Ecto neural progenitor cell (in vitro differentiated cells): ENCODE measurements around the gene C20orf96.
"Not testable (repeated sequence)": the region's sequence is repeated elsewhere in the genome, so short reads cannot be mapped to it uniquely, and the experiment has no call there.

Experiments
- DNase-seq: peaks from one replicate; pipeline ENCODE4 v3.0.0-alpha.2; 2018; ENCODE audit warnings: low spot score

The C20orf96 gene

DNA sequence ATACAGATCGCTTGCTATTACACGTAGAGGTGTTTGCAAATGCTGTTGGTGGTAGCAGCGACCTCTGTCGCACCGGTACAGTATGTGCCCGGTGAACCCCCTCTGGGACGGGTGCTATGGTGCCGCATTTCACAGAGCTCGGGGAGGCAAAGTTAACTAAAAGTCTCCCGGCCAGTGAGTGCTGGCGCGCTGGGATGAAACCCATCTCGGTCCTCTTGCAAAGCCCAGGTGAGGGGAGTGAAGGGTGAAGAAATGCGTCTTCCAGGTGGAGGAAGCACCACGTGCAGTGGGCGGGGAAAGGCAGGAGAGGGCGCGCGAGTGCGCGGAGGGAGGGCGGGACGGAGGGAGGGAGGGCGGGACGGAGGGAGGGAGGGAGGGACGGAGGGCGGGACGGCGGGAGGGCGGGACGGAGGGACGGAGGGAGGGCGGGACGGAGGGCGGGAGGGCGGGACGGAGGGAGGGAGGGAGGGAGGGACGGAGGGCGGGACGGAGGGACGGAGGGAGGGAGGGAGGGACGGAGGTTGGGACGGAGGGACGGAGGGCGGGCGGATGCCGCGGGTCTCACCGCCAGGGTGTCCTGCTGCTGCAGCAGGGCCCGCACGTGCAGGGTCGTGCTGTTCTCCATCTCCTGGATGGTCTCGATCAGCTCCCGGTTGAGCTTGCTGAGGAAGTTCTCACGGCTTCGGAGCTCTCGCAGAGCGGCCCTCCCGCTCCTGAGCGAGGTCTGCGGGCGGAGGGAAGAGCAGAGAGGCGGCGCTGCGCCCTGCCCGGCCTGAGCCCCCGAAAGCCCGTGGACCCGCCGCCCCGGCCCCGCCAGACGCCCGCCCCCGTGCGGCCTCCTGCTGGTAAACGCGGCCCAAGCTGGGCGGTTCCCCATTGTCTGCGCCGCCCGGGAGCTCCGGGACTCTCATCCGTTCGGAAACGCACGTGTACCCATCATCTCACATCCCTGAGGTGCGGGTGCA lies 11.7 kb downstream of the C20orf96 start:
- peak; percentile 55 for DNase-seq

DNA sequence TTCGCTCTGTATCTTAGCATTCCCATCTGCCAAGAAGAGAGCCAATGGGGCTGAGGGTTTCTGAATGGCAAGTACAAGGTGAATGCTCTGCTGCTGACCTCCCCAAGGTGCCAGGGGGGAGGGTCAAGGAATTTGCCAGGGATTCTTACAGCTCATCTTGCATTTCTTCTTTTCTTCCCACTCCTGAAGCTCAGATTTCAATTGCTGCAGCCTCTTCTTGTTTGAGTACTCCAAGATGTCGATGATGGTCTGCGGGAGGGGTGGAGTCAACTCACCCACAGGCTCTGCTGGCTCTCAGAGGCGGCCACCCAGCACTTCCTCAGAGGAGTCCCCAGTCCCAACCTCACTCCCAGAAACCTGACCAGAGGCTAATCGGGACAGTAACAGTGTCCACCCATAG lies 12.4 kb downstream of the C20orf96 start:
- DNase-seq, result no peak

DNA sequence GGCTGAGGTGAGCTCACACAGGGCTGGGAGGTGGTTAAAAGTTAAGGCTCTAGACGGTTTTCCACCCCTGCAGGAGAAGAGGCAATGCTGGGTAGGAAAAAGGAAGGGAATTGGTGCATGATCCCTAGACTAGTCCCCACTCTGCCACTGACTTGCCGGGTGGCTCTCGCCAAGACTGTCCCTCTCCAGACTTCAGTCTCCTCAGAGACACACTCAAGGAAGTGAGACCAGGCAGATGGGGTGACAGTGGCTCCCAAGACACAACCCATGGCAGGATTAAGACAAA lies 13.1 kb downstream of the C20orf96 start:
- DNase-seq, result no peak

DNA sequence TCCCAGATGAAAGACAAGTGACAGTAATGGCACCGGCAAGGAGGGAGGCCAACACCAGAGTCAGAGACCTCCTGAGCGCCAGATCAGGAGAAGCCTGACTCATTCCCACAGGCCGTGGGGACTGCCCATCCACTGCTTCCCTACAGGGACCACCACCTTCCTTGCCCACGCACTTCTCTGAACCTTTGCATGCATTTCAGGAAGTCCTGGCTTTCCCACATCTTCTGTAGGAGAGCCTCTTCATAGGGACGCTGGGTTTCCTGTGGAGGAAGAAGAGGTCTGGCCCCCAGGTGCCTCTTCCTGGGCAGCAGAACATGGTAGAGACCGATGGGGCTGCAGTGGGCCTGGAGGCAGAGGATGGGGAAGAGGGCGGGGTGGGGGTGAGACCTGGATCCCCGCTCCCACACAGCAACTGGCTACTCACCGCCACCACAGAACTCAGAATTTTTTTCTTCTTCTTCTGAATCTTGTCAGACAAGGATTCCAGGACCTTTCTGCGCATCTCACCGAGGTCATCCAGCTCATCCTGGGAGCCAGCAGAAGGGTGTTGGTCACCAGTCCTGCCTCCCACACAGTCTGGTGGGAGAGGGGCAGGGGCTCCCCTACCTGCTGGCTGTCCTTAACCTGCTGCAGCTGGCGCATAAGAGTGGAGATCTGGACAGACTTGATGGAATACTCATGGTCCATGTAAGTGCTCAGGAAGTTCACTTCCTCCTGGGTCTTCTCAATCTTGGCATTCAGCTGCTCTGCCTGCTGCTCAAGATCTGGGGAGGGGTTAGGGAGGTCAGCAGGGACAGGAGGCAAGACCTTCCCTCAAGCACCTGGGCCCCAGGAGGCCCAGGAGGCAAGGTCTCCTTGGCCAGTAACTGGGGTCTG lies 13.7 kb downstream of the C20orf96 start:
- peak; percentile 29 for DNase-seq

DNA sequence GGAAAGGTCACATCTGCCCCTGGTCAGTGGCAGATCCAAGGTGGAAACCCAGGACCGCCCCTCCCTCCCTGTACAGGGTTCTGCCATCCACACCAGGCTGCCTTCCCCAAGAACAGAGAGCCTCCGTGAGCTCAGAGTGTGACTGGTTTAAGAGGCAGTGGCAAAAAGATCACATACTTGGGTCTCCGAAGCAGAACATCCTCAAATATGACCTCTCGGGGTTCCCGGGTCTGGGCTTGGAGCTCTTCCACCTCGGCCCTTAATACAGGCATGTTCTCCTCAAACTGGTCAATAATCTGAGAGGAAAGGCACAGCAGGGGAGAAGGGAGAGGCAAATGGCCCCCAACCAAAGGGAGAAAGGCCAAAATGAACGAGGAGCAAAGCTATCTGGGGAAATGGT lies 14.8 kb downstream of the C20orf96 start:
- DNase-seq, result peak; percentile 10

DNA sequence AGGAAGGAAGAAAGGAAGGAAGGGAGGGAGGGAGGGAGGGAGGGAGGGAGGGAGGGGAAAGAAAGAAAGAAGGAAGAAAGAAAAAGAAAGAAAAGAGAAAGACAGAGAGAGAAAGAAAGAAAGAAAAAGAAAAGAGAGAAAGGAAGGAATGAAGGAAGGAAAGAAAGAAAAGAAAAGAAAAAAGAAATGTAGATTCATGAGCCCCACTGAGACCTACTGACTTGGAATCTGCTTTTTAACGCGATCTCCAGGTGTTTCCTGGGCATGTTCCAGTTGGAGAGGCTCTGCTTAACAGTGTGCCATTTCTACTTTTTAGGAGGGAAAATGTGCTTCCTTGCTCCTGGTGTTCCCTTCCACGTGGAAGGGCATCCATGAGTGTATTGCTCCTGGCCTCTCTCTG lies 16.7 kb downstream of the C20orf96 start:
- DNase-seq, result no peak

DNA sequence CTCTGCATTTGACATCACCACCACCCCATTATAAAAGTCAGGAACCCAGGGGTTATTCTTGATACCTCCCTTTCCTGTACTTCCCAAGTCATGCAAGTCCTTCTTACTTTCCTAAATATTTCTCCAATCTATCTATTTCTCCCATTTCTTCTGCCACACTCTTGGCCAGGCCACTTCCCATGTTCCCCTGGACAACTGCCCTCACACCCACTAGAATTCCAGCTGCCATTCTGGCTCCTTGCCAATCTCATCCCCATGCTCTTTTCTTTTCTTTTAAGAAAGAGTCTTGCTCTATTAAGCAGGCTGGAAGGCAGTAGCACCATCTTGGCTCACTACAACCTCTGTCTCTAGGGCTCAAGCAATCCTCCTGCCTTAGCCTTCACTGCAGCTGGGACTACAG lies 17.8 kb downstream of the C20orf96 start:
- DNase-seq, result no peak

DNA sequence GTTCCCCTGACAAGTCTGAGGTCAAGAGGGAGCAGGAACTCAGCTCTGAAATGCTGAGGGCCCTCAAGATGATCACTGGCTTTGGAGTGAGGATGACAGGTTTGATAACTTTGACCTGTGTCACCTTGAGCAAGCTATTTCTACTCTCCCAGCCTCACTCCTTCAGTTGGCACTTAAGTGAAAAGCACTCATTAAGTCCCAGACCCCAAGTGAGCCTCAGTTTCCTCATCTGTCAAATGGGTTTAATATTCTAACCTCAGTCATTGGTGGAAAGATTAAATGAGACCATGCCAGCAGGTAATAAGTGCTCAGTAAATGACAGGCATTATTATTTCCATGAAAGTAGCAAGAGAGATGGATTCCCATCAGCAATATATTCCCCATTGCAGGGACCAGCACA lies 19.0 kb downstream of the C20orf96 start:
- DNase-seq, result no peak

DNA sequence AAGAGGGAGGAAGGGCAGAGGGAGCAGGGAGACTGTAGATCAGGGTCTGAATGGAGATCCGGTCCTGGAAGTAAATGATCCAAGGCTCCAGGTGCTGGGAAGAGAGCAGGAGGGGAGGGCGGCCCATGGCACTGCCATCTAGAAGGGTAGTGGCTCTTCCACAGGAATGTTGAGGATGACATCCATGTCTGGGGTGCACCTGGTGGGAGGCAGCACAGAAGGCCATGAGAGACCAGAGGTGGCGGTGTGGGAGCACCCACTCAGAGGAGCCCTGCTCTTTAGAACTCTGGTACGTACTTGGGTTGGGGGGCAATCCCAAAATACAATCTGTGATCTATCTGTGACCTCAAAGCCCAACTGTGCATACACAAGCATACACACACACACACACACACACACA lies 19.5 kb downstream of the C20orf96 start:
- no peak for DNase-seq

DNA sequence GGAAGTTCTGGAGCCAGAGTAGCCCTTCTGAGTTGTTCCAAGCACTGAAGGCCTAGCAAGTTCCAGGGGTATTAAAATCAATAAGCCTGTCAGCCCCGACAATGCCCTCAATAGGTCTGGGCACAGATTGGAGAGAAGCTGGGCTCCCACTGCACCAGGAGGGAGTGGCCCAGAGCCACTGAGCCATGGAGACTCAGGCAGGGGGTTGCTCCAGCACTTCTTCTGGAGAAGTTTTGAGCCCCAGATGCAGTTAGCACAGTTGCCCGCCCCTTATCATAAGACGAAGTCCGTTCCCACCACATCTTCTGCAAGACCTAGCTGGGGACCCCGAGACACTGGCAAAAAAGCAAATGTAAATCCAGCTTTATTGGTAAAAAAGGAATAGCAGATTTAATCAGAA lies 20.0 kb downstream of the C20orf96 start:
- DNase-seq, result no peak

DNA sequence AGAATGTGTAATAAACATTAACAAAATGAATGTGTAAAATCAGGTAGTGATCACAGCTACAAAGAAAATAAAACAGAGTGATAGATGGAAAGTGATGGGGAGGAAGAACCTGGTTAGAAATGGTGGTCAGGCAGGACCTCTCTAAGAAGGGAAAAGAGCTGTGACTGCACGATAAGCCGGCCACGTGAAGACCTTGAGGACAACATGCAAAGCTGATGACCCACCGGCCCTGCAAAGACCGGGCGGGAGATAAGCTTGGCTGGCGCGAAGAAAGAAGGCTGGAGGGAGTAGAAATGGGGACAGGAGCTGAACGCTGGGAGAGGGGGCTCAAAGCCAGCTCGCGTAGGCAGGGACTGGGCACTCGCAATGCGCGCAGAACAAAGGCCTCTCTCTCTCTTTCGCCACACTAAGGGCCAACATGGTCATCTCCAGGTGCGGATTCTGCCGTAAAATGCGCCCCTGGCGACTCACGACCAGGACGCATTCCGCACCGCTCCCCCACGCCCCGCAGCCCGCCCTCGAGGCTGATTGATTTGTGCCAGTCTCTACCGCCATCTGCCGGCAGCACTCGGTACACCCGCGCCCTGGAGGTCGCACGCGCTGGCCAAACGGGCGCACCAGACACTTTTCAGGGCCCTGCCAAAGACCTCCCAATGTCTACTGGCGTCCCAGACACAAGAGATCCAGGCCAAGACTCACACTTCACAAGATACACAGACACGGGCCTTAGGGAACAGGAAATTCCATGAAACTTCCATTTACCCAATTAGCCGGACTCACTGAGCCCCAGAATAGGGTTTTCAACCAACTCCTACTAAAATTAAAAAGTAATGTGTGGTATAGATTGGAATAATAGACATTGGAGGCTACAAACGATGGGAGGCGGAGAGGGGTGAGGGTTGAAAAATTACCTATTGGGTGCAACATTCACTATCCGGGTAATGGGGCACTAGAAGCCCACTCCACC lies 23.7 kb downstream of the C20orf96 start:
- peak; percentile 97 for DNase-seq

DNA sequence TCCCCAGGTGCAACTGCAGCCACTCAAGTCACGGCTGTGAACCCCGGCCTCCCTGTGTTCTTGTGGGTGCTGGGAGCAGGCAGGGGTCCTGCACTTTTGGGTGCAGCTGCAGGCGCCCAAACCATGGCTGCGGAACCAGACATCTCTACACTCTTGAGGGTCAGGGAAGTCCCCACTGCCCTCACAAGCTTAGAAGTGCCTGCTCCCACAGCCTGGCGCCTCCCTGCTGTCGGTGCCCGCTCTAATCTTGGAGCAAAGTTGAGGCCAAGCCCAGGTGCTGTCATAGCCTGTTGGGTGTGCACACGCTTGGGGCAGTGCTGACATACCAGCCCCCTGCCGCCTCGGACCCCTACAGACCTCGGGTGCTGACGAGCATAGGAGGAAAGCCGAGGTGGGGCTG lies 26.8 kb downstream of the C20orf96 start:
- no peak for DNase-seq

DNA sequence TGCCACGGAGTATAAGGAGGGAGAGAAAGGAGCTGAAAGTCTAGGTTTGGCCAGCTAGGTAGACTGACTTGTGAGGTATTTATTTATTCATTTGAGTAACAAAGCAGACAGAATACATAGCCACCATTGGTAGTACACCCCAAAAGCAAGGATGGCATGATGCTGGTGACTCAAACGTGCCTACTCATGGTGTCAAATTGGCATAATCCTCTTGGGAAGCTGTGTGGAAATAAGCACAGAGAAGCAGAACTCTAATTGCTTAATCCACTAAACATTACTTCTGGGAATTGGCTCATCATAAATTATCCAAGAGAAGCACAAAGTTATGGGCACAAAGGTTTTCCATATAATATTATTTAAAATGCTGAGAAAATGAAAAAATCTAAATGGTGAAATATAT lies 30.6 kb downstream of the C20orf96 start:
- no peak for DNase-seq

DNA sequence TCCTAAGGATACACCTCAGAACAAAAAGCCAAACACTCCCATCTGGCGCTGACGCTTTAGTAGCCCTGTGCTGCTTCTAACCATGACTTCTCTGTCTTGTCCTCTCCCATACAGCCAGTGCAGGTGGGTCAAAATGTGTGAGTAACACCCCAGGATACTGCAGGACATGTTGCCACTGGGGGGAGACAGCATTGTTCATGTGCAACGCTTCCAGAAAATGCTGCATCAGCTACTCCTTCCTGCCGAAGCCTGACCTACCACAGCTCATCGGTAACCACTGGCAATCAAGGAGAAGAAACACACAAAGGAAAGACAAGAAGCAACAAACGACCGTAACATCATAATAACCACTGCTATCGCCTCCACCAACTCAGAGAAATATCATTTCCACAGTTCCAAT lies 31.6 kb downstream of the C20orf96 start:
- DNase-seq, result no peak

DNA sequence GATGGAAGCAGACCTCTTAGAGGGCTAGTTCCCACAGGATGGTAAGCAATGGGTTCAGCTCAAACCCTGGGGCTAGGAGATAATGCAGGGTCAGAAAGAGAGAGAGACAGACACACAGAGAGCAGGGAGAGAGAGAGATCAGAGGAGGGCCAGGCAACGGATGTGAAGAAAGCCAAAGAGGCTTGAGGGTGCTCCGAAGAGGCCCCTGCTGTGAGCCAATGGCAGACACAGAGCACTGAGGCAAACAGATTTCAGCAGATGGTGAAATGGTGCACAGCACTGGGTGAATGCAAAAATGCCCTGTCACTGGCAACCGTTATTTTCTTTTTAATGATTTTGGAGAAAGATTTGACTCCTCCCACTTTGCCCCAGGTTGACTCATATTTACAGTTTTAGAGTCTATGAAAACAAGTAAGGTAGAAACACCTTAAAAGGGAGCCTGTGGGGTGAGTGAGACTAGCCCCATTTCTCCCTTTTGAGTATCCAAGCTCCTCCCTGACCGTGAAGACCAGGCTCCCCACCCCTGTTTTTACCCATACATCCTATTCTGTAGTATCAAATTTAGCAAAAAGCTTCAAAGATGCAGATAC lies 32.2 kb downstream of the C20orf96 start:
- DNase-seq, result no peak

DNA sequence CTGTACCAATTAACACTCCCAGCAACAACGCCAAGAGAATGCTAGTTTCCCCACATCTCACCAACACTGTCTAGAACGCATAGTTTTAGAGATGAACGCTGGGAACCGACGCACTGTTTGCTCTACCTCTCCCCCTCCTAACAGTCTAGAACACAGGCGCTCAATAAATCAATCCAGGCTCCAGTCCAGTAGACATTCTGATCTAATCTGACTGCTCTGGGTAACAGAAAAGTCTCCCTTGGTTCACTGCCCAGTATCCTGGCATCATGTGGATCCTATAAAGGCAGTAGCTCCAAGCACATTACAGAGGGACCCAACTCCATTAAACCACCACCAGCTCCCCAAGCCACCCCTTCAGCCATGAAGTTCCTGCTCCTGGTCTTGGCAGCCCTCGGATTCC lies 33.1 kb downstream of the C20orf96 start, which contains the start of gene DEFB132:
Gene DEFB132, plus strand, starts transcription at position 306 of the 400 bp plus-strand sequence. Its CDS starts 55 bp downstream, at position 361.
- no peak for DNase-seq

DNA sequence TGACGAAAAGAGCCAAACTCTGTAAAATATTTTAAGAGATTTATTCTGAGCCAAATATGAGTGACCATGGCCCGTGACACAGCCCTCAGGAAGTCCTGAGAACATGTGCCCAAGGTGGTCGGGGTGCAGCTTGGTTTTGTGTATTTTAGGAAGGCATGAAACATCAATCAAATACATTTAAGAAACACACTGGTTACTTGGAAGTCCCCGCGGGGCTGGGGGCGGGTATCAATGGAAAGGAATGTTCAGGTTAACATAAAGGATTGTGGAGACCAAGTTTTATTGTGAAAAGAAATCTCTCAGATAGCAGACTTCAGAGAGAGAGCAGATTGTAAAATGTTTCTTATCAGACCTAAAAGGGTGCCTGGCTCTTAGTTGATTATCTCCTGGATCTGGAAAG lies 37.1 kb downstream of the C20orf96 start:
- DNase-seq, result not testable (repeated sequence)

DNA sequence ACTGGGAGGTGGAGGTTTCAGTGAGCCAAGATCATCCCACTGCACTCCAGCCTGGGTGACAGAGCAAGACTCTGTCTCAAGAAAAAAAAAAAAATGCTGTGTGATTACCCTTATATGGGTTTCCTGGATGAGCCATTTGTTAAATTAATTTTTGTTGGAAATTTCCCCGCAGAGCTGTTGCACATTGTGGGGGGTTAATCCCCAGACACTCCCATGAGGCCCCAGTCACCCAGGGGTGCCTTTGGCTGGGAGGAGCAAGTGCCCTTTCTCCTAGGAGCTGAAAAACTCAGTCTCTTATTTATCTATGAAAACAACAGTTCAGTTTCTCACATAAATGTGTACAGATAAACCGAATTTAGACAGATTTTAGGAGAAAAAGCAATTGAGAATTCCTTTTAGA lies 37.7 kb downstream of the C20orf96 start:
- DNase-seq, result no peak

DNA sequence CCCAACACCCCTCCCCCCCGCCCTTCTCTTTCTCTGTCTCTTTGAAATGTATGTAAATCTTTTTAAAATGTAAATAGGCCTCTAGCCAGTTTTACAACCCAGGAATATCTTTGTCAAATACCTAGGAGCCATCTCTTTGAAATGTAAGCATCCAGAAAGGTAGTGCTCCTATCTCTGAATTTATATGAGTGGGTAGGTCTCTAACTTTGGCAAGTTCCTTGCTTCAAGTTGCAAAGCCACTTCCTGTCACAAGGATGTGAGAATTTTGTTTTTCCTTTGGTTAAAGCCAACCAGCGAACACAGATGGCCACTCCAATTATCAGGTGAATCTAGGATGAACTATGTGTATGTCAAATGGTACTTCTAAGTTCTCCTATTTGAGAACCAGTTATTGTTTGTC lies 39.2 kb downstream of the C20orf96 start:
- DNase-seq, result no peak

DNA sequence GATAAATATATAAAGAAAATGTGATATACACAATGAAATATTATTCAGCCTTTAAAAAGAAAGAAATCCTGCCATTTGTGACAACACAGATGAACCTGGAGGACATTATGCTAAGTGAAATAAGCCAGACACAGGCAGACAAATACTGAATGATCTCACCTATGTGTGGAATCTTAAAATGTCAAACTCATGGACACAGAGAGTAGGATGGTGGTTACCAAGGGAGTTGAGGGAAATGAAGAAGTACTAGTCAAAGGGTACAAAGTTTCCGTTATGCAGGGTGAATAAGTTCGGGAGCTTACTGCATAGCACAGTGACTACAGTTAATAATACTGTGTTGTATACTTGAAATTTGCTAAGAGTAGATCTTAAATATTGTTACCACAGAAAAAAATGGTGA lies 47.6 kb downstream of the C20orf96 start:
- no peak for DNase-seq

DNA sequence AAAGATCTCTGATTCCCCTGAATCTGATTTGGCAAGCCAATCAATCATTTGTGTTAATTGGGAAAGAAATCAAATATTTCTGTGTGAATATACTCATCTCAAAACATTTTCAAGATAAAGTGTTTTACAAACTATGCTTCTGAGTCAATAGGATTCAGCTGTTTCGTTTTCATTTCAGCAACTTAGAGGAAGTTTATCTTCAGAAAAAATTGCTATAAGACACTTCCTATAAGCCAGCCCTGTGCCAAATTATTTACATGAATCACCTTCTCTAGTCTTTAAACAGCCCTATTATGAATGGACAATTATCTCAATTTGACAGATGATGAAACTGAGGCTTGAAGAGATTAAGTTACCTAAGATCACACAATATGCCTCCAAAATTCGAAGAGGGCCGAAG lies 52.6 kb downstream of the C20orf96 start:
- DNase-seq, result no peak

DNA sequence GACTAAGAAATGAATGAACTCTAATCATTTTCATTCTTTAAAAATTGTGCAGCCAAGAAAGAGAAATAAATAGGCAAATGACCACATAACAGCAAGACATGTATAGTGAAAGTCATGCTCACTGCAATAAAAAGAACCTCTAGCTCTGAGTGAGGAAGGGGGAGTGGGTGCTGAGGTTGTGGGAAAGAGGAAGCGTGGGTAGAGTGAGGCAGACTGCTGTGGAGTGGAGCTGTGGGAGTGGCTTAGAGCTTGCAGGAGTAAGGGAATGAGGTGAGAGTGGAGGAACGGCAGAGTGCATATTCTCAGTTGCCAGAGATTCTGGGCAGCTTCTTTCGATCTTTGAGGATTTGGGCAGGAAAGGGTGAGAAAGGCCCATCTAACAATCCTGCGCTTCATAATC lies 53.1 kb downstream of the C20orf96 start:
- DNase-seq, result no peak
